DMS153 (cell line): ENCODE data around the gene BBC3.
"Not testable (repeated sequence)": the region's sequence is repeated elsewhere in the genome, so short reads cannot be mapped to it uniquely, and the experiment has no call there.

Experiments used
- DNase-seq: peaks from one replicate; lab custom pipeline; 2025; lab: John Stamatoyannopoulos, UW

BBC3 gene

GRCh38 chr19:47230921-47231214 lies at the start of gene BBC3:
Gene BBC3 (minus strand): TSS chr19:47231199. CDS start chr19:47228431, 2,768 bp downstream.
- no peak for DNase-seq

GRCh38 chr19:47280183-47280797 lies 49.3 kb upstream of the BBC3 start:
- no peak for DNase-seq

- DNase-seq: not testable (repeated sequence)
These were observed 45.5 kb upstream of the BBC3 start for GRCh38 chr19:47276513-47276912.

GRCh38 chr19:47275791-47276461 lies 44.9 kb upstream of the BBC3 start:
- peak; percentile 22 for DNase-seq

- no peak for DNase-seq
These were observed 44.1 kb upstream of the BBC3 start for GRCh38 chr19:47274891-47275761.

- DNase-seq: peak; percentile 81
These were observed 43.3 kb upstream of the BBC3 start, which contains the start of gene INAFM1 for GRCh38 chr19:47274071-47274890. Gene INAFM1 (plus strand): TSS chr19:47274885. CDS start chr19:47274920, 35 bp downstream.

GRCh38 chr19:47273313-47274070 lies 42.5 kb upstream of the BBC3 start:
- DNase-seq: peak; percentile 84

GRCh38 chr19:47272448-47273312 lies 41.7 kb upstream of the BBC3 start:
- DNase-seq: no peak

GRCh38 chr19:47271949-47272348 lies 41.0 kb upstream of the BBC3 start:
- no peak for DNase-seq

- DNase-seq: no peak
These were observed 39.4 kb upstream of the BBC3 start for GRCh38 chr19:47270408-47270807.

GRCh38 chr19:47269596-47269995 lies 38.6 kb upstream of the BBC3 start:
- DNase-seq: no peak

GRCh38 chr19:47268028-47268427 lies 37.0 kb upstream of the BBC3 start:
- no peak for DNase-seq

GRCh38 chr19:47267350-47267759 lies 36.4 kb upstream of the BBC3 start:
- DNase-seq: no peak

- no peak for DNase-seq
These were observed 35.5 kb upstream of the BBC3 start for GRCh38 chr19:47266401-47266941.

GRCh38 chr19:47264629-47265028 lies 33.6 kb upstream of the BBC3 start:
- no peak for DNase-seq

- not testable (repeated sequence) for DNase-seq
These were observed 31.2 kb upstream of the BBC3 start for GRCh38 chr19:47261946-47262793.

- DNase-seq: no peak
These were observed 29.5 kb upstream of the BBC3 start for GRCh38 chr19:47260476-47260875.

- DNase-seq: no peak
These were observed 28.0 kb upstream of the BBC3 start for GRCh38 chr19:47258895-47259555.
